Measurements from ENCODE around the gene KLHL36.

KLHL36 gene

GRCh38 chr16:84670063-84670462, 21.8 kb downstream of the KLHL36 start:
- DNase-seq (ENCODE audit: low read depth): no peak

GRCh38 chr16:84672276-84673202, 24.2 kb downstream of the KLHL36 start:
- peak; percentile 29 for DNase-seq (ENCODE audit: low read depth)
- H3K4me3 ChIP-seq (ENCODE audit: low read depth, low read length): no peak overlapping the region
- TF ChIP-seq CTCF (IDR thresholded peaks at IDR 0.05; ENCODE audit: low read depth, low read length, missing control alignments): peak; percentile 96

More at GRCh38 chr16:84670063-84670462, 21.8 kb downstream of the KLHL36 start:
- no peak for TF ChIP-seq CTCF (IDR thresholded peaks at IDR 0.05; ENCODE audit: low read depth, low read length, missing control alignments)
- no peak overlapping the region for H3K4me3 ChIP-seq (ENCODE audit: low read depth, low read length)

GRCh38 chr16:84673203-84673535, 24.9 kb downstream of the KLHL36 start:
- H3K4me3 ChIP-seq (ENCODE audit: low read depth, low read length): no peak overlapping the region
- TF ChIP-seq CTCF (IDR thresholded peaks at IDR 0.05; ENCODE audit: low read depth, low read length, missing control alignments): no peak
- no peak for DNase-seq (ENCODE audit: low read depth)

GRCh38 chr16:84673561-84673960, 25.2 kb downstream of the KLHL36 start:
- no peak for DNase-seq (ENCODE audit: low read depth)
- TF ChIP-seq CTCF (IDR thresholded peaks at IDR 0.05; ENCODE audit: low read depth, low read length, missing control alignments): no peak
- H3K4me3 ChIP-seq (ENCODE audit: low read depth, low read length): no peak overlapping the region

- TF ChIP-seq CTCF (IDR thresholded peaks at IDR 0.05; ENCODE audit: low read depth, low read length, missing control alignments): no peak
- no peak for DNase-seq (ENCODE audit: low read depth)
- no peak overlapping the region for H3K4me3 ChIP-seq (ENCODE audit: low read depth, low read length)
Measured at GRCh38 chr16:84675423-84675822, 27.1 kb downstream of the KLHL36 start.

GRCh38 chr16:84675884-84676283, 27.6 kb downstream of the KLHL36 start:
- no peak overlapping the region for H3K4me3 ChIP-seq (ENCODE audit: low read depth, low read length)
- no peak for TF ChIP-seq CTCF (IDR thresholded peaks at IDR 0.05; ENCODE audit: low read depth, low read length, missing control alignments)
- no peak for DNase-seq (ENCODE audit: low read depth)
